K562 (cell line): ENCODE data around the gene KIF1A. TPM values are rescaled to one million over a fixed set of nuclear protein-coding genes. Genes with fewer than 3 reads are reported as not detected.

Experiments
- ATAC-seq: fragments of 200-7000 bp; cut with Tn5 transposase; 3 replicates; pipeline ENCODE4 v1.9.1; 2020; ENCODE audit warnings: moderate library complexity
- BruUV-seq: library from RNA; stranded (reverse); fragments of 400-500 nt; replicated peaks from 2 replicates; lab custom pipeline; 2021; lab: Mats Ljungman, UMichigan
- CTCF ChIA-PET: fragments of 300-600 bp; formaldehyde crosslinking; extraction: SDS; loops from one replicate; lab custom pipeline; 2021; ENCODE audit warnings: low intra/inter-chr PET ratio; lab: Yijun Ruan, JAX
- POLR2A ChIA-PET: fragments of 300-600, 350-650 bp; sonication (Branson Sonifier 250); formaldehyde crosslinking; extraction: SDS; loops from one replicate; lab custom pipeline; 2021; ENCODE audit warnings: antibody characterized with exemption, inconsistent platforms; lab: Yijun Ruan, JAX
- DNase-seq, 4 experiments: peaks; one replicate each; pipeline versions ENCODE4 v3.0.0 to v3.0.0-alpha.2; 2011 to 2018; ENCODE audit warnings: low spot score in 3 of 4, mixed read lengths in 3 of 4; ENCODE audit errors: extremely low read depth in 1 of 4
- FAIRE-seq: peaks from 2 replicates; lab custom pipeline; 2011; peaks lifted over from hg19 to GRCh38; lab: Jason Lieb, UNC
- H2AFZ ChIP-seq: 2 replicates; pipeline ENCODE4 v1.6.0; 2011; ENCODE audit warnings: low read depth, low read length, control low read depth, inconsistent platforms
- H3K27ac ChIP-seq: fragments of 200-600 bp; 3 replicates; pipeline ENCODE4 v1.8.0; 2011; ENCODE audit warnings: low read depth, mild to moderate bottlenecking, control low read depth, inconsistent platforms, low read length, moderate library complexity, mixed read lengths; ENCODE audit errors: extremely low read depth
- H3K27me3 ChIP-seq, 2 experiments: fragments of 300-600 bp in 1 of 2; 2 replicates in 1 of 2; 3 replicates in 1 of 2; pipeline versions ENCODE4 v1.6.0 to v1.8.0; 2011; ENCODE audit warnings: inconsistent platforms in 2 of 2, low read length in 2 of 2, mild to moderate bottlenecking in 1 of 2, mixed read lengths in 1 of 2, moderate library complexity in 1 of 2; ENCODE audit not compliant: control insufficient read depth in 2 of 2, insufficient read depth in 2 of 2
- H3K36me3 ChIP-seq: fragments of 300-600 bp; 3 replicates; pipeline ENCODE4 v1.8.0; 2011; ENCODE audit warnings: mild to moderate bottlenecking, low read length, inconsistent platforms; ENCODE audit not compliant: control insufficient read depth, insufficient read depth
- H3K4me1 ChIP-seq, 2 experiments: fragments of 200-600 bp in 1 of 2; replicated peaks in 1 of 2; 2 replicates in 1 of 2; 3 replicates in 1 of 2; pipeline versions ENCODE4 v1.5.1 to v1.8.0; 2011; ENCODE audit warnings: inconsistent platforms in 2 of 2, low read length in 2 of 2, mild to moderate bottlenecking in 1 of 2, mixed read lengths in 1 of 2, moderate library complexity in 1 of 2; ENCODE audit not compliant: control insufficient read depth in 2 of 2, insufficient read depth in 2 of 2
- H3K4me2 ChIP-seq: 2 replicates; pipeline ENCODE4 v1.6.1; 2011; ENCODE audit warnings: low read length, control low read depth, inconsistent platforms, mixed read lengths; ENCODE audit not compliant: insufficient read depth
- H3K4me3 ChIP-seq: fragments of 200-600 bp; sonication (generic), shearing (Covaris generic); 2 replicates; pipeline ENCODE4 v1.5.1; 2016; ENCODE audit warnings: control low read depth, inconsistent platforms
- H3K79me2 ChIP-seq: fragments of 200-600 bp; 3 replicates; pipeline ENCODE4 v1.8.0; 2011; ENCODE audit warnings: low read length, inconsistent platforms; ENCODE audit not compliant: control insufficient read depth, insufficient read depth
- H3K9ac ChIP-seq, 2 experiments: 2 replicates each; pipeline versions ENCODE4 v1.6.0 to v1.6.1; 2011; ENCODE audit warnings: low read depth in 2 of 2, low read length in 2 of 2, control low read depth in 1 of 2, inconsistent platforms in 1 of 2, mild to moderate bottlenecking in 1 of 2, mixed read lengths in 1 of 2; ENCODE audit not compliant: insufficient read depth in 1 of 2
- H3K9me1 ChIP-seq: one replicate; pipeline ENCODE4 v1.6.0; 2011; ENCODE audit warnings: inconsistent platforms, mild to moderate bottlenecking, low read length, moderate library complexity; ENCODE audit not compliant: control insufficient read depth, insufficient read depth
- H3K9me3 ChIP-seq: replicated peaks from 2 replicates; pipeline ENCODE4 v1.5.1; 2011; ENCODE audit warnings: low read depth, low read length, inconsistent platforms; ENCODE audit not compliant: control insufficient read depth, insufficient read depth
- H4K20me1 ChIP-seq: replicated peaks from 2 replicates; pipeline ENCODE4 v1.6.1; 2011; ENCODE audit warnings: low read length, inconsistent platforms, mixed read lengths; ENCODE audit not compliant: control insufficient read depth, insufficient read depth
- BCOR ChIP-seq: fragments of 450-650 bp; IDR thresholded peaks from 2 replicates; pipeline ENCODE4 v1.6.1; 2016
- CHD1 ChIP-seq: fragments of 200-600 bp; sonication (generic); IDR thresholded peaks from one replicate; pipeline ENCODE4 v1.6.1; 2012; ENCODE audit warnings: mild to moderate bottlenecking, moderate library complexity, low read length, inconsistent platforms
- MAFG ChIP-seq: fragments of 450-650 bp; conservative IDR thresholded peaks from 2 replicates; pipeline ENCODE4 v1.6.1; 2016; ENCODE audit warnings: missing genetic modification characterization, missing compliant biosample characterization
- POLR2H ChIP-seq: IDR thresholded peaks from 2 replicates; pipeline ENCODE4 v1.6.1; 2016; ENCODE audit warnings: missing genetic modification characterization, low read depth, mild to moderate bottlenecking, control low read depth, missing compliant biosample characterization, moderate library complexity
- RFX1 ChIP-seq: fragments of 450-650 bp; IDR thresholded peaks from 2 replicates; pipeline ENCODE4 v1.6.1; 2016; ENCODE audit warnings: mild to moderate bottlenecking, moderate library complexity
- THRAP3 ChIP-seq: fragments of 450-650 bp; IDR thresholded peaks from 2 replicates; pipeline ENCODE4 v1.6.1; 2016; ENCODE audit warnings: mild to moderate bottlenecking, inconsistent platforms, borderline replicate concordance
- WGBS: fragments of 100-300 bp; shearing (Covaris generic); methylation state at CpG from one replicate; pipeline ENCODE4 v1.1.6; 2016; ENCODE audit warnings: low coverage, mixed read lengths; ENCODE audit not compliant: insufficient coverage; ENCODE audit errors: missing lambda C conversion rate; 5-methylcytosine and 5-hydroxymethylcytosine counted together
- in situ Hi-C: fragments of 300-500 bp; cut with MboI; formaldehyde crosslinking; loops from 4 replicates; pipeline ENCODE4 v1.15.0; 2018; ENCODE audit warnings: inconsistent platforms, mixed read lengths
- intact Hi-C: fragments of 100-400 bp; cut with micrococcal nuclease; formaldehyde crosslinking; loops from 2 replicates; pipeline ENCODE4 v1.14.2; 2022
- polyA plus RNA-seq, 8 experiments: library from polyadenylated mRNA; depleted of rRNA in 4 of 8; stranded (reverse) in 5 of 8; unstranded in 3 of 8; fragments of >200 nt; fragmentation: Nextera tagmentation in 2 of 8; fragmentation: Illumina TruSeq in 1 of 8; extraction: Ambion mirVana in 2 of 8; extraction: Trizol in 1 of 8; gene quantifications; 2 replicates each; pipeline versions ENCODE4 v1.2.1 to v1.2.3, GENCODE V29; 2011 to 2014; ENCODE audit warnings: inconsistent platforms in 1 of 8, missing spikeins in 1 of 8
- total RNA-seq, 7 experiments: library from RNA; depleted of rRNA in 6 of 7; stranded (reverse); fragments of >200 nt in 6 of 7; fragmentation: Illumina TruSeq in 2 of 7; extraction: Trizol in 2 of 7; gene quantifications; 2 replicates each; pipeline versions ENCODE4 v1.2.1 to v1.2.3, GENCODE V29; 2011 to 2021; ENCODE audit warnings: low replicate concordance in 1 of 7
- TF ChIP-seq, protein P1 (sequence below): sonication (generic); formaldehyde crosslinking; IDR thresholded peaks from 2 replicates; pipeline ENCODE4 v1.8.0; 2023; ENCODE audit warnings: mild to moderate bottlenecking, missing genetic modification reagents
- TF ChIP-seq, protein P2 (sequence below): sonication (generic); formaldehyde crosslinking; IDR thresholded peaks from 2 replicates; pipeline ENCODE4 v1.9.0; 2022; ENCODE audit warnings: mild to moderate bottlenecking, missing genetic modification reagents
- TF ChIP-seq, protein P3 (sequence below): sonication (generic); formaldehyde crosslinking; IDR thresholded peaks from 2 replicates; pipeline ENCODE4 v1.9.0; 2022; ENCODE audit warnings: mild to moderate bottlenecking, missing genetic modification reagents

Gene KIF1A
- total and polyA plus RNA-seq, 9 of the 15 experiments (the other 6 are each of a cell fraction or from before 2014, with no cell fraction given), result 0.07 to 1.4 (median 0.45) TPM; not detected in 2

DNA sequence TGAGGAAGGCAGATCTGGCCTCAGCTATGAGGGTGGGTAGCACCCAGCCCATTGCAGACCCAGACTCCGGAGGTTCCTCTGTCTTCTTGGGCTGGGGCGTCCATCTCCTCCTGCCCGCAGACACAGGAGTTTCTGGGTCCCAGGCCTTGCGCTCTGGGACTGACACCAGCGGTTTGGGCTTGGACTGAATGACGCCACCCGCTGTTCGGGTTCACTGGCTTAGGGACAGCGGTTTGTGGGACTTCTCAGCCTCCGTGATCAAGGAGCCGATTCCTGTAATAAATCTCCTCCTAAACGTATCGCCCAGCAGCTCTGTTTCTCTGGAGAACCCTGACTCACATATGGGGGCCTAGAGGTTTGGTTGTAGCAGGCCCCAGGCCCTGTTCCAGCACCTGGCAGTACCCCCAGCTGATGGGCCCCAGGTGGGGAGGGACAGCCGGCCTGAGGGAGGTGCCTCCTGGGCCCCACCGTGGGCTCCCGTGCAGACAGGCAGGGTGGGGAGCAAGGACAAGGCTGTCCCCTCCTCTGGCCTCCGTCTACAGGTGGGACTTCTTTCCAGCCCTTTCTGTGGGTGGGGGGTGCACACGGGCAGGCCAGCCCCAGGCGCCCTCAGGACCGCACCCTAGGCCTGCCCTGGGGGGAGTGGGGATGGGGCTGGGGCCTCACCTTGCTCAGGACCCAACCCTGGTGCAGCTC, 132.8 kb downstream of the KIF1A start:
- ATAC-seq, result no peak
- FAIRE-seq, result no peak
- 3% methylated on average over 8 of the region's 20 CpGs for WGBS
- intact Hi-C loops, result no loop called here
- DNase-seq, result no peak
- Histone ChIP-seq H3K9me3 (no peaks in the 10 kb centered on the region), H3K79me2 (no peaks in the 10 kb centered on the region), H3K9ac (no peak overlapping the region), H3K27ac (no peak overlapping the region), H3K4me1 (no peaks in the 10 kb centered on the region), H3K36me3 (no peaks in the 10 kb centered on the region), H3K27me3 (peaks cover 0 to 33% of the 10 kb centered on the region in 2 experiments; a peak in 3 of 5 replicates), H3K4me2 (no peak overlapping the region), H3K4me3 (no peak overlapping the region), H2AFZ (no peak overlapping the region), H4K20me1 (no peaks in the 10 kb centered on the region; the same call in 1 of the 2 replicates), H3K9me1 (no peaks in the 10 kb centered on the region)
- POLR2A ChIA-PET, result no interaction called here
- CTCF ChIA-PET, result no interaction called here
- in situ Hi-C loops, result no loop called here
- no TSS peak for BruUV-seq
- TF ChIP-seq CHD1, result no peak
- TF ChIP-seq, protein P1, sequence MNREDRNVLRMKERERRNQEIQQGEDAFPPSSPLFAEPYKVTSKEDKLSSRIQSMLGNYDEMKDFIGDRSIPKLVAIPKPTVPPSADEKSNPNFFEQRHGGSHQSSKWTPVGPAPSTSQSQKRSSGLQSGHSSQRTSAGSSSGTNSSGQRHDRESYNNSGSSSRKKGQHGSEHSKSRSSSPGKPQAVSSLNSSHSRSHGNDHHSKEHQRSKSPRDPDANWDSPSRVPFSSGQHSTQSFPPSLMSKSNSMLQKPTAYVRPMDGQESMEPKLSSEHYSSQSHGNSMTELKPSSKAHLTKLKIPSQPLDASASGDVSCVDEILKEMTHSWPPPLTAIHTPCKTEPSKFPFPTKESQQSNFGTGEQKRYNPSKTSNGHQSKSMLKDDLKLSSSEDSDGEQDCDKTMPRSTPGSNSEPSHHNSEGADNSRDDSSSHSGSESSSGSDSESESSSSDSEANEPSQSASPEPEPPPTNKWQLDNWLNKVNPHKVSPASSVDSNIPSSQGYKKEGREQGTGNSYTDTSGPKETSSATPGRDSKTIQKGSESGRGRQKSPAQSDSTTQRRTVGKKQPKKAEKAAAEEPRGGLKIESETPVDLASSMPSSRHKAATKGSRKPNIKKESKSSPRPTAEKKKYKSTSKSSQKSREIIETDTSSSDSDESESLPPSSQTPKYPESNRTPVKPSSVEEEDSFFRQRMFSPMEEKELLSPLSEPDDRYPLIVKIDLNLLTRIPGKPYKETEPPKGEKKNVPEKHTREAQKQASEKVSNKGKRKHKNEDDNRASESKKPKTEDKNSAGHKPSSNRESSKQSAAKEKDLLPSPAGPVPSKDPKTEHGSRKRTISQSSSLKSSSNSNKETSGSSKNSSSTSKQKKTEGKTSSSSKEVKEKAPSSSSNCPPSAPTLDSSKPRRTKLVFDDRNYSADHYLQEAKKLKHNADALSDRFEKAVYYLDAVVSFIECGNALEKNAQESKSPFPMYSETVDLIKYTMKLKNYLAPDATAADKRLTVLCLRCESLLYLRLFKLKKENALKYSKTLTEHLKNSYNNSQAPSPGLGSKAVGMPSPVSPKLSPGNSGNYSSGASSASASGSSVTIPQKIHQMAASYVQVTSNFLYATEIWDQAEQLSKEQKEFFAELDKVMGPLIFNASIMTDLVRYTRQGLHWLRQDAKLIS, result no peak
- TF ChIP-seq RFX1, result no peak
- TF ChIP-seq, protein P2, sequence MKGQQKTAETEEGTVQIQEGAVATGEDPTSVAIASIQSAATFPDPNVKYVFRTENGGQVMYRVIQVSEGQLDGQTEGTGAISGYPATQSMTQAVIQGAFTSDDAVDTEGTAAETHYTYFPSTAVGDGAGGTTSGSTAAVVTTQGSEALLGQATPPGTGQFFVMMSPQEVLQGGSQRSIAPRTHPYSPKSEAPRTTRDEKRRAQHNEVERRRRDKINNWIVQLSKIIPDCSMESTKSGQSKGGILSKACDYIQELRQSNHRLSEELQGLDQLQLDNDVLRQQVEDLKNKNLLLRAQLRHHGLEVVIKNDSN (CRISPR knock-in tag), result no peak
- TF ChIP-seq MAFG (tag), result no peak
- TF ChIP-seq POLR2H (tag), result no peak
- TF ChIP-seq, protein P3, sequence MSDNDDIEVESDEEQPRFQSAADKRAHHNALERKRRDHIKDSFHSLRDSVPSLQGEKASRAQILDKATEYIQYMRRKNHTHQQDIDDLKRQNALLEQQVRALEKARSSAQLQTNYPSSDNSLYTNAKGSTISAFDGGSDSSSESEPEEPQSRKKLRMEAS, result no peak
- TF ChIP-seq THRAP3, result no peak
- no peak for TF ChIP-seq BCOR
